ENCODE results near the gene TEC. TPM values are rescaled to one million over a fixed set of nuclear protein-coding genes. Genes with fewer than 3 reads are reported as not detected.

TEC gene
- total and polyA plus RNA-seq, 2 of the 8 experiments (the other 6 are each of a cell fraction or from before 2014, with no cell fraction given) = 0.73 to 1.8 TPM

GRCh38 chr4:48228949-48229348 is 40.7 kb downstream of the TEC start (continued):
- TF ChIP-seq CHD7 (IDR thresholded peaks at IDR 0.05; ENCODE audit: insufficient replicate concordance, low read length) = no peak
- TF ChIP-seq SUZ12 (IDR thresholded peaks at IDR 0.05; ENCODE audit: low read length) = no peak
- no peak for TF ChIP-seq ZNF274 (IDR thresholded peaks at IDR 0.05; ENCODE audit: borderline replicate concordance, extremely low read depth, low read length)
- TF ChIP-seq SIN3A (conservative IDR thresholded peaks at IDR 0.05 in 1 of 2, IDR thresholded peaks at IDR 0.05 in 1 of 2; ENCODE audit: low read depth in 1 of 2, low read length in 2 of 2) = no peak
- TF ChIP-seq POU5F1 (IDR thresholded peaks at IDR 0.05; ENCODE audit: low read depth, low read length) = no peak
- no peak for TF ChIP-seq CBX5 (IDR thresholded peaks at IDR 0.05; ENCODE audit: low read depth, low read length)
- no peak for TF ChIP-seq NRF1 (IDR thresholded peaks at IDR 0.05; ENCODE audit: low read depth, low read length)
- TF ChIP-seq, protein P1, sequence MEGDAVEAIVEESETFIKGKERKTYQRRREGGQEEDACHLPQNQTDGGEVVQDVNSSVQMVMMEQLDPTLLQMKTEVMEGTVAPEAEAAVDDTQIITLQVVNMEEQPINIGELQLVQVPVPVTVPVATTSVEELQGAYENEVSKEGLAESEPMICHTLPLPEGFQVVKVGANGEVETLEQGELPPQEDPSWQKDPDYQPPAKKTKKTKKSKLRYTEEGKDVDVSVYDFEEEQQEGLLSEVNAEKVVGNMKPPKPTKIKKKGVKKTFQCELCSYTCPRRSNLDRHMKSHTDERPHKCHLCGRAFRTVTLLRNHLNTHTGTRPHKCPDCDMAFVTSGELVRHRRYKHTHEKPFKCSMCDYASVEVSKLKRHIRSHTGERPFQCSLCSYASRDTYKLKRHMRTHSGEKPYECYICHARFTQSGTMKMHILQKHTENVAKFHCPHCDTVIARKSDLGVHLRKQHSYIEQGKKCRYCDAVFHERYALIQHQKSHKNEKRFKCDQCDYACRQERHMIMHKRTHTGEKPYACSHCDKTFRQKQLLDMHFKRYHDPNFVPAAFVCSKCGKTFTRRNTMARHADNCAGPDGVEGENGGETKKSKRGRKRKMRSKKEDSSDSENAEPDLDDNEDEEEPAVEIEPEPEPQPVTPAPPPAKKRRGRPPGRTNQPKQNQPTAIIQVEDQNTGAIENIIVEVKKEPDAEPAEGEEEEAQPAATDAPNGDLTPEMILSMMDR (IDR thresholded peaks at IDR 0.05; ENCODE audit: control extremely low read depth in 1 of 3, insufficient read depth in 1 of 3, low read depth in 1 of 3, low read length in 3 of 3) = no peak
- no peak for TF ChIP-seq SP1 (IDR thresholded peaks at IDR 0.05; ENCODE audit: low read depth, low read length)

All from H1 (cell line).